Kidney capillary endothelial cell (primary cell): Measurements from ENCODE around the gene TYW1.
"Not testable (repeated sequence)": the region's sequence is repeated elsewhere in the genome, so short reads cannot be mapped to it uniquely, and the experiment has no call there.

Source experiments
- DNase-seq: peaks from one replicate; pipeline ENCODE4 v3.0.0-alpha.2; 2018; ENCODE audit warnings: low spot score

The TYW1 gene

DNA sequence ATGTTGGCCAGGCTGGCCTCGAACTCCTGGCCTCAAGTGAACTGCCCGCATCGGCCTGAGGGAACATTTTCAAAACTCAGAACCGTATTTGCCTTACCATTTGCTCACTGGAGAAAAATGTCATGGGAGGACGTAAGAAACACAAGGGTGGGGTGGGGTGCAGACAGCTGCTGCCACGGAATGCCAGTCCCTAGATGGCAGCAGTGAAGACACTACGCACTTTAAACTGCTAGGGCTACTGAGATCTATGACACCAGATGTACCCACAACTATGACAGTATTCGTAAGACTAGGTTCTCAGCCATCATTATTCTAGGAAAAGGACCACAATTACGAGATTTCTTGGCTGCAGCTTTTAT is 2.0 kb upstream of the TYW1 start:
- peak; percentile 38 for DNase-seq

DNA sequence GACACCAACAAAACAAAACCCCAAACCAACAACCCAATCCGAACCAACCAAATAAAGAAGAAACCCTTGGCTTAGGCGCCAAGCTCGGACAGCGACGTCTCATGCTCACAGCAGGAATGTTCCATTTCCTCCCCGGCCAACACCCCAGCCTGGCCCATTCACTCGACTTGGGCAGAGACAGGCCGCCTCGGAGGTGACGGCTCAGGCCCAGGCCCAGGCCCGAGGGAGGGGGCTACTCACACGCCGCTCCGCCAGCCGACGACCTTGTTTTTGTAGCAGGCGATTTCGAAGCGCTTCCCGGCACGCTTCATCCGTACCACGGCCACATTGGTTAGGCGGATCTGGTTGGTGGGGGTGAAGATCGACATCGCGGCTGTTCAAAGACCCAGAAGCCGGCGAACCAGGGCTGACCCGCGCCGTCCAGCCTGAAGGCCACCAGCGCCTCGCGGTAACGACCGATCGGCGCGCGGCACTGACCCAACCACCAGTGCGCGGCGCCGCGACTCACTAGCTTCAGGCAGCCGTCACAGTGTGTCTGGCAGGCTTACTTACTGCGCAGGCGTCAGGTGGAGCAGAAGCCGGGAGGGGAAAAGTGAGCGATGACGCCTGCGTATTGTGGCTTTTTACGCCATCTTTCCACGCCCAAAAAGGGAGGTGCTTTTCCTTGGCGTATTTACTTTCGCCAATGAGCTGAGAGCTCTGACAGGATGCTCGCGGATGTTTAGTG is 1.4 kb upstream of the TYW1 start, which contains the start of gene SBDS:
SBDS (minus strand) TSS at position 537 of the 727 bp plus-strand sequence; CDS start at position 368, 169 bp downstream.
- DNase-seq: peak; percentile 98

DNA sequence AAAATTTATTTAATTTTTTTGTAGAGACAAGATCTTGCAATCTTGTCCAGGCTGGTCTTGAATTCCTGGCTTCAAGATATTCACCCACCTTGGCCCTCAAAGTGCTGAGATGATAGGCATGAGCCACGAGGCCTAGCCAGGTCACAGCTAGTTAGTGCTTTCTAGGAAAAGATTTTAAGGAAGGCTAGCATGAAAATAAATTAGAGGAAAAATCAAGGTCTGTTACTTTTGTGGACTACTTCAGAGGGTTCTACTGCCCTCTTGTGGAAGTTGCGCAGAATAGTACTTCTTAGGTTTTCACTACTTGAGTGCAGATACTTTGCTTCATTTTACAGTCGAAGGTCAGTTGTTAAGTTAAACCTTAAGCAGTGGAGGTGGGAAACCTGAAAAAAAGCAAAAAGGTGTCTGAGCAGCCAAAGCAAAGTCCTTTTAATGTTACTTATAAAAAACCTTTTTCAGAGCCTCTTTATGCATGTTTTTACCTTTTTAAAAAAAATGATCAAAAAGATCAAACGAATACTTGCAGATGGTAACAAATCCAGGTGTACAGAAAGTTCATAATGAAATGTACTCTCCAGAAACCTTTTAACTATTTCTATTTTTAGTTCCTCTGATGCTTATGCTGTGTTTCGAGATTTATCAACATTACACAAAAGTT is 4.1 kb downstream of the TYW1 start:
- DNase-seq: peak; percentile 33

DNA sequence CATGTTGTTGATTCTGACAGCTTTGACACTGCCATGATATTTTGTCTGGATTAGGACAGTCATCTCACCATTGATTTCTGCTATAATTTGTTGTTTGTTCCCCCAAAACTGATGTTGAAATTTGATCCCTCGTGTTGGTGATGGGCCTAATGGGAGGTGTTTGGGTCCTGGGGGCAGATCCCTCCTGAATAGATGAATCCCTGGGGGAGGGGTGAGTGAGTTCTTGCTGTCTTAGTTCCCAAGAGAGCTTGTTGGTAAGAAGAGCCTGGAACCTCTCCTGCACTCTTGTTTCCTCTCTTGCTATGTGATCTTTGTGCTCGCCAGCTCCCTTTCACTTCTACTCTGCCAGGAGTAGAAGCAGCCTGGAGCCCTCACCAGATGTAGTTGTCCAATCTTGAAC is 7.5 kb downstream of the TYW1 start:
- DNase-seq: not testable (repeated sequence)

DNA sequence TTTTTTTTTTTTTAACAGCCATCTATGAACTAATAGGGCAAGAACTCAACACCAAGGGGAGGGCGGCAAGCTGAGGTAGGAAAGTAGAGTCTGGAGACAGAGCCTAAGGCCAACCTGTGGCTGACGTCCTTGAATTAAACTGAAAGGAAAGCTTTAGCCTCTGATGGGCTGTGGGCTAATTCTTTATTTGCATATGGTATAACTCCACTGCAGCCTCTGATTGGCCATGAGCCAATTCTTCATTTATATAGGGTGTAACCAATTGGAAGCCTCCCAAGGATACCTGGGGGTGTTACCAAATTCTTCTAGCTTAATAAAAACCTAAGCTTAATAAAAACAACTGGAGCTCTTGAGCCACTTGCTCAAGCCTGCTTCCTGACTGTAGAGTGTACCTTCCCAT is 10.3 kb downstream of the TYW1 start:
- no peak for DNase-seq

DNA sequence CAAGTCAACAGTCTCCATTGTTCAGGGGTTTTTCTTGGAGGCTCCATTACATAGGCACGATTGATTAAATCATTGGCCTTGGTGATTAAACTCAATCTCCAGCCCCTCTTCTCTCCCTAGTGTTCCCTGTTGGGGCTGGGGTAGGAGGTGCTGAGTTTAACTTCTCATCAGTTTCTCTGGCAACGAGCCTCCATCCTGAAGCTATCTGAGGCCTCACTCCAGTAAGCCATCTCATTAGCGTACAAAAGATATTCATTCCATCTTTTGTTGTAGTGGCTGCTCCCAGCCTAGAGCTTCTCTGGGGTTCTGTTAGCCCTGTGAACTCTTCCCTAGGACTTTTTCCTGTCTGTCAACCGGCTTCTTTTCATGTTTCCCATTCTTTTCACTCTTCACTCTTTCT is 11.6 kb downstream of the TYW1 start:
- DNase-seq: no peak

DNA sequence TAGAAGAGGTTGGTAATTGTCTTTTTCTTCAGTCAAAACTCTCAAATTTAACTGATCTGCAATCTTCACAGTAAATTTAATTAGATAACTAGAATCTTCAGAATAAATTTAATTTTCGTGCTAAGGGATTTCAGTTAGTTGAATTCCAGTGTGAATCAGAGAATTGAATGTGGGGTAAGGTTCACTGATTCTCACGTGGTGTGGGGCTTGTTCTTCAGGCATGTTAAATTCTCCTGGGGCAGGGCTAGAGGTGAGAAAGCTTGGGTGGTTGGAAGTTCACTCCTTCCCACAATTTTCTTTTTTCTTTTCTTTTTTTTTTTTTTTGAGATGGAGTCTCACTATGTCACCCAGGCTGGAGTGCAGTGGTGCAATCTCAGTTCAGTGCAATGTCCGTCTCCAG is 13.0 kb downstream of the TYW1 start:
- not testable (repeated sequence) for DNase-seq

DNA sequence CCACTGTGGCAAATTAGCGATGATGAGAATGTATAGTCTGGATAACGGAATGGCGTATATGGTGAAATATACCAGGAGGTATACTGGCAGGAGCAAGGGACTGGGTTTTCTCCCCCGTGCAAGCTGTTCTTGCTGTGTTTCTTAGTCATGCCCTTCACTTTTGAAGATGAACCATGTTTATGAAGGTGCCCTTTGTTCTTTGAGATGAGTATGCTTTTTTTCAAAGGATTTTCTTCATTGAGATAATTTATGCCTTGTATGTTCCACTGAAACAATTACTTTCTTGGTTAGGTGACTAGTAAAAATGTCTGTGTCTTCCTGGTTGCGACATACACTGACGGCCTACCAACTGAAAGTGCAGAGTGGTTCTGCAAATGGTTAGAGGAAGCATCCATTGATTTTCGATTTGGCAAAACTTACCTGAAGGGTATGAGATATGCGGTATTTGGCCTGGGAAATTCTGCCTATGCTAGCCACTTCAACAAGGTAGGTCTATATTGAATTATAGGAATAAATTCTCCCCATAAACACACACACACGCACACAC is 17.5 kb downstream of the TYW1 start:
- not testable (repeated sequence) for DNase-seq

DNA sequence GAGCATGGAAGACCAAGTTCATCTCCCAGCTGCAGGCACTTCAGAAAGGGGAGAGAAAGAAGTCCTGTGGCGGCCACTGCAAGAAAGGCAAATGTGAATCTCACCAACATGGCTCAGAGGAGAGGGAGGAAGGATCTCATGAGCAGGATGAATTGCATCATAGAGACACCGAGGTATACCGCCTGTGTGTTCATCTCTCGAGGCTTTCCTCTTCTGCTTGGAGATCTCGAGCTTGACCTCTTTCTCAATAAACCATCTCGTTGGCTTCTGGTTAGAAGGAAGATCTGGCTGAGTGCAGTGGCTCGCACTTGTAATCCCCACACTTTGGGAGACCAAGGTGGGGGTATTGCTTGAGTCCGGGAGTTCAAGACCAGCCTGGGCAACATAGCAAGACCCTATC is 21.3 kb downstream of the TYW1 start:
- DNase-seq: not testable (repeated sequence)

DNA sequence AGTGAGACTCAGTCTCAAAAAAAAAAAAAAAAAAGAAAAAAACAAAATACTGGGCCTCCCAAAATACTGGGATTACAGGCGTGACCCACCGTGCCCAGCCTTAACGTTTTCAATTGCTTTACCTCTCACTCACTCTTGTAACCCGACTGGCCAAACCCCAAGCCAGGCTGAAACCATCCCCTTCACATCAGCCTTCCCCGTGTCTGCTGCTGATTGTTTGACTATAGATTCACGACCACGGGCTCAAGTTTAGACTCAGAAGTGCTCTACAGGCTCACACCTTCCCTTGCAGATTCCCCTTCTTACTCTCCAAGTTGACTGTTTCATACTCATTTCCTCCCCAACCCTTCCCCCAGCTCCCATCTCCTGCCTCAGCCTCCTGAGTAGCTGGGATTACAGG is 22.3 kb downstream of the TYW1 start:
- no peak for DNase-seq

DNA sequence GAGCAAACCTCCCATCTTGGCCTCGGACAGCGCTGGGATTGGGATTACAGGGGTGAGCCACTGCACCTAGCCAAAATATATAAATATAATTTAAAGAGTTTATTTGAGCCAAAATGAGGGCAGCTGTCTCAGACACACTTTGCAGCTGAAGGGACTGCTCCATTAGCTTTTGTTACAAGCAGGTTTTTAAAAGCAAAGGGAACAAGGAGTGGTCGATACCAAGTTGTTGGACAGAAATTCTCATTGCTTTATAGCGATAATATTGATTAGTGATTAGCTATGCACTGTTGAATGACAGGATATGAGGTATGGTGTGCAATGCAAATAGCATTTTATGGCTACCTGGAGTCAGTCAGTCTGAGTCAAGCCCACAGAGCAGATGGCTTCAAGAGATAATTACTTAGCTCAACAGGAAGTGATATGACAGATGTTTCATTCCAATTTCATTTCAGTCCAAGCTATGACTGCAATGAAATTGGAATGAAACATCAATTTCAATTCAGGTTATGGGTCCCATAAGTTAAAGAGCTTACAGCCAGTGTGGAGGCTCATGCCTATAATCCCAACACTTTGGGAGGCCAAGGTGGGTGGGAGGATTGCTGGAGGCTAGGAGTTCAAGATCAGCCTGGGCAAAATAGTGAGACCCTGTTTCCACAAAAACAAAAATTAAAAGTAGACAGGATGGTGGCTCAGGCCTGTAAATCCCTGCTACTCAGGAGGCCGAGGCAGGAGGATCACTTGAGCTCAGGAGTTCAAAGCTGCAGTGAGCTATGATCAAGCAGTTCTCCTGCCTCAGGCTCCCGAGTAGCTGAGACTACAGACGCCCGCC is 23.1 kb downstream of the TYW1 start:
- peak; percentile 63 for DNase-seq

DNA sequence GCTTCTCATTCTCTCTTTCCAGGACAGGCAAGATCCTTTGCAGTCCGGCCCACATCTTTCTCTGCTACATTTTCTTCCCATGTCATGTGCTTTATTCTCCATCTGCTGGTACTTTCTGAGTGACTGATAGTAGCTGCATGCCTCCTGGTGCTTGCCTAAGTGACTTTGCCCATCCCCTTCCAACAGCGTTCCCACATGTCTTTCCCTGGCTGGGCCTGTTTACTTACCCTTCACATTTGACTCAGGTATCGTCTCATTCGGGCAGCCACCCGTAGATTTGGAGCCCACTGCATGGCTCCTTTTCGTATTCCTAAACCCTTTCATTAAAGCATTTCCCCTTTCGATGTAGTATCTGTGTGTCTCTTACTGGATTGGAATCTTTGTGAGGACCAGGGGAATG is 24.6 kb downstream of the TYW1 start:
- no peak for DNase-seq

DNA sequence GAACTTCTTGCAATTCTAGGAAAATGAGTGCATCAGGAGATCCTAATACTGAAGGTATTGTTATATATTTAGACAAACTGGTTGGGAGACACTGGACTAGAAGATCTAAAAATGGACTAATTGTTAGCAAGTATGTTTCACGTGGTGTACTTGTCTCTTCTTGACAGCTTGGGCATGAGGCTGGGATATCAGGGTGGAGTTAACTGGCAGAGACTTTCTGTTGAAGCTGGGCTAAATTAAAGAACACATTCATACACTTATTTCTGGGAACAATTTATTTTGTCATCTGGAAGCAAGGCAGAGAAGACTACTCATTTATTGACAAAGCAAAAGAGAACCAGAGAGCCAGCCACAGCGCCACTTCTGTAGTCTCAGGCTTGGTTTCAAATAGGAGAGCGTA is 25.9 kb downstream of the TYW1 start:
- no peak for DNase-seq

DNA sequence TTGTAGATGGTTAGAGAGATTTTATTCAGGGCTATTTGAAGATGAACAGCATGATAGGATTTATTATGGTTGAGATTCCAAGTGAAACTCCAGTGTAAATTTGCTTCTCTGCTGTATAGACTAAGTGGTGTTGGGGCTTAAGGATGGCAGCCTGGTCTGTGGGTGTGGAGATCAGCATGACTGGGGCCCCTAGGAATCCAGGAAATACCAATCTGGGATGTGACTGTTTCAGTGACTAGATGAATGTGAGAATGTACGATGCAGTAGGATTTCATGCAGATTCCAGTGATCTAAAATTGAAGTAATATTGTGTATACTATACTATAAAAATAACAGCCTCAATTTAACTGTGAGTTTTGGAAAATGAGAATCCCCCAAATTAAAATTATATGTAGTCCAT is 28.8 kb downstream of the TYW1 start:
- peak; percentile 24 for DNase-seq

DNA sequence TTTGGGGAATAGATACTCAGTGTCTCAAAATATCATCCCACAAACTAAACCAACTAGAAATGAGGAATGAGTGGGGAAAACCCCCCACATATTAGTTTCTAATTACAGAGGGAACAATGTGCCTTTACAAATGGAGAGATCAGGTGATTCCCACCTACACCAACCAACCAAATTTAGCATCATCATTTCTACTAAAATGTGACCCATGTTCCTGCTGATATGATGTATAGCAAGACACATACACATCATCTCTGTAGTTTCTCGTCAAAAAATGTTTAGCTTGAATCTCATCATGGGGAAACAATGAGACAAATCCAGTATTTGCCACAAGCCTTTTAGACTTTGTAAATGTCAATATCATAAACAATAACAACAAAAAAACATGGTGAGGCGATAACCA is 35.1 kb downstream of the TYW1 start:
- DNase-seq: not testable (repeated sequence)

DNA sequence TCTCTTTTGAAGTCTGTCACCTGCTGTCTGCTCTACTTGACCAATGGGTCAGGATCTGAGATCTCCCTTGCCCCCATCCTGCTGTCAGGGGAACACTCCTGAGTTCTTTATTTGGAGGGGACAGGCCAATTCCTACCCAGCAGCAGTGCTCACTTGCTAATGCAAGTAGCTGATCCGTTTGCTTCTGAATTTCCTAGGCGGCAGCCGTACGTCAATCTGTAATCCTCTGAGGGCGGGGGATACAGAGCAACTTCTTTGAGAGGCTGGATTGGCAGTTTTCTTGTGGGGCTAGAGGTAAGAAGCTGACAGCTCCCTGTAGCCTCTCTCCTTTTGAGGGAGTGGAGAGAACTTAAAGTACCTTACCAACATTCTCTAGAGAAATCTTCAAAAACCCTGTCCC is 36.6 kb downstream of the TYW1 start:
- DNase-seq: no peak

DNA sequence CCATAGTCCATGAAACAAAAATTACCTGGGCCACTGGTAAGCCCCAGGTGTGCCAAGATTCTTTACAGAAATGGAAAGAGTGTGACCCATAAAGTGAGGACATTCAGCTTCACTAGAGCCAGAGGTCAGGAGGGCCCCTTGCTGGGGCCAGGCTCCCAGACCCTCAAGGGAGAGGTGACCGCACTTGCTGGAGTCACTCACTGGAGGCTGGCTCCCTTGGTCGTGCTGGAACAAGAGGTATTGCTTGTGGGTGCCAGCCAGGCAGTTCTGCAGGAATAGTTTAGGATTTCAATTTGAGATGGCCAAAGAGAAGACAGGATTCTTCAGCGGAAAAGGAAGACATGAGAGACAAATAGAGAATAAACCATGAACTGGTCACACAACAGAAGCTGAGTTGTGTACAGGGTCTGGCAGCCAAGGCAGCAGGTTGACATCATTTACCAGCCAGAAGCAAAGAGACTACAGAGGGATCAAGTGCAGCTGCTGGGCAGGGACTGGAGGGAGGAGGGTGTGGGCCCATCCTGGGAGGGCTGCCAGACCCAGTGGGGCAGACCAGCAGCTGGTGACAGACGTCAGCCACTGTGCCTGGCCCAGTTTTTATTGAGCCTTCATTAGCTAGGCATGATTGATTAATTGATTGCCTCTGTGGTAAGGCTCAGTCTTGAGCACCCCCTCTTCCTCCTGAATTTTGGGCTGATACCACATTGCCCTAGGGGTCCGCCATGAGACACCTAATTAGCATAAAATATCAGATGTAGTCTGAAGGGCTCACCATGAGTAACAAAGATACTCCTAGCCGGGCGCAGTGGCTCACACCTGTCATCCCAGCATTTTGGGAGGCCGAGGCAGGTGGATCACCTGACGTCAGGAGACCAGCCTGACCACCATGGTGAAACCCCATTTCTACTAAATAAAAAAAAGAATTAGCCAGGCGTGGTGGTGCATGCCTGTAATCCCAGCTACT is 40.1 kb downstream of the TYW1 start:
- DNase-seq: not testable (repeated sequence)

DNA sequence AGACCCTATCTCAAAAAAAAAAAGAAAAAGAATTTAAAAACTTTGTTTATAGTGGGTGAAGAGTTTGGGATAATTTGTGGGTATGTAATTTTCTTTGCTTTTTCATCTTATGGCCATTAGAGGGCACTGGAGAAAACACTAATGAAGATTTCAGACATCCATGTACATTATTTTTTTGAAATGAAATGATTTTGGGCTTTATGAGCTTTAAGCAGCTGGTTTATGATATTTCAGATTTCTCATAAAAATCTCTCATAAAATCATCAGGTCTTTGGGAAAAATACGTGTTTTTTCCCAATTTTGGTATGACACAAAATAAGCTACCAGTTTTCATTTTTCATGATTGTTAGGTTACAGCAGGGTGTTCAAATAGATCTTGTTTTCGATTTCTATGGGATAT is 44.2 kb downstream of the TYW1 start:
- DNase-seq: not testable (repeated sequence)

DNA sequence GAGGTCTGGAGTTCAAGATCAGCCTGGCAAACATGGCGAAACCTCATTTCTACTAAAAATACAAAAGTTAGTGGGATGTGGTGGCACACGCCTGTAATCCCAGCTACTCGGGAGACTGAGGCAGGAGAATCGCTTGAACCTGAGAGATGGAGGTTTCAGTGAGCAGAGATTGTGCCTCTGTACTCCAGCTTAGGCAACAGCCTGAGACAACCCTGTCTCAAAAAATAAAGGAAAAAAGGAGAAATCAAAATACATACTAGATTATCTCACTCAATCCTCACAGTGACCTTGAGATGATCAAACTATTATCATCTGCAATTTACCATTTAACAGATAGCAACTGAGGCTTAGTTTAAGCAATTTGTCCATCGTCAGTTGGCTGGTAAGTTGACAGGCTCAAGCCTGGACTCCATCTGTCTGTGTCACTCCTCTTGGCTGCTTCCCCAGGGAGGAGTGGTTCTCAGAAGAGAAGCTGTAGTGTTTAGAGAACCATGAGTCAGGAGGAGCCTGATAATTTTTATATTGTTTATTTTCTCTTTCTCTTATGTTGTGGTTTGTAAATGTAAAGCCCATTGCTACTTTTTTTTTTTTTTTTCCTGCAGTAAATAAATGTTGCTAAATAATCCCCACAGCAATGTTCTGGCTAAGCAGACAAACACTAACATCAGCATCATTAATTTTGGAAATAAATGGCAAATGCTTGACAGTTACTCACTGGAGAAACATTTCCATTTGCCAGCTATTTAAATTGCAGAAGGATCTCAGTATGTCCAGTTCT is 46.3 kb downstream of the TYW1 start:
- not testable (repeated sequence) for DNase-seq

DNA sequence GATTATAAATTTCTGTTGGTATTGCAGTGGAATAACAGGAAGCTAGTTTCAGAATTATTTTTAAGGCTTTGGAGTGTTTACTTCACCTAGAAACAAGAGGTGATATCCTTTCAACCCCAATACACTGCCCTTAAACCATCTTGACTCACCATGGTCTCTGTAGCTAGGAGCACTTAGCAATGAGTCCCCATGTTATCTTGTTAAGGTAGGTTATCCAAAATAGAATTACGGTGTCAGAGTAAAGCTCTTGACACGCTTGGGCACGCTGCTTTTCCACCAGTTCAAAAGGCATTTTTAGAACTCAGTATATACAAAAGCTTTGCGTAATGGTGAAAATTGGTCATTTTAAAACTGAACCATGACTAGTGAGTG is 46.9 kb downstream of the TYW1 start:
- DNase-seq: not testable (repeated sequence)
